Measurements from ENCODE around the gene PAPOLB.

The PAPOLB gene

DNA sequence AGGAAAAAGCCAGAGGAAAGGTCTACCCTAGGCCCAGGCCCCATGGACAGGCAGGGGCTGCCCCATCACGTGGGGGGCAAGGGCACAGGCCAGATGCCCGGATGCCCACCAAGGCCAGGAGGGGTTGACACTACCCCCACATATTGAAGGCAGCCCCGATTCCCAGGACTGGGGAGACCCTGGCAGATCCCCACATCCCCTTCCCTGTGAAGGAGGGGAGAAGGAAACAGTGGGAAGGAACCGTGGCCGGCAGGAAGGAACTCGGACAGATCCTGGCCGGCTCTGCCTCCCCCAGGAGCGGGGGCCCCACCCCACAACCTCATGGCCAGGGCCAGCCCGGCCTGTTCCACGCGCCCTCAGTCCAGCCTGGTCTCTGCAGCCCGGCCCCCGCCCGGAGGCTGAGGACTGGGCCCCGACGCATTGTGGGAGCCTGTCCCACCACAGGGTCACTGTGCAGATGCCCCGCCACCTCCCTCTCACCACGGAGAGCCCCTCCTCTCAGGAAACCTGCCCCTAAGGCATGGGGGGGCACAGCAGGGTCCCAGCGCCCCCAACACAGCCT lies 41.3 kb downstream of the PAPOLB start:
- no peak for DNase-seq

DNA sequence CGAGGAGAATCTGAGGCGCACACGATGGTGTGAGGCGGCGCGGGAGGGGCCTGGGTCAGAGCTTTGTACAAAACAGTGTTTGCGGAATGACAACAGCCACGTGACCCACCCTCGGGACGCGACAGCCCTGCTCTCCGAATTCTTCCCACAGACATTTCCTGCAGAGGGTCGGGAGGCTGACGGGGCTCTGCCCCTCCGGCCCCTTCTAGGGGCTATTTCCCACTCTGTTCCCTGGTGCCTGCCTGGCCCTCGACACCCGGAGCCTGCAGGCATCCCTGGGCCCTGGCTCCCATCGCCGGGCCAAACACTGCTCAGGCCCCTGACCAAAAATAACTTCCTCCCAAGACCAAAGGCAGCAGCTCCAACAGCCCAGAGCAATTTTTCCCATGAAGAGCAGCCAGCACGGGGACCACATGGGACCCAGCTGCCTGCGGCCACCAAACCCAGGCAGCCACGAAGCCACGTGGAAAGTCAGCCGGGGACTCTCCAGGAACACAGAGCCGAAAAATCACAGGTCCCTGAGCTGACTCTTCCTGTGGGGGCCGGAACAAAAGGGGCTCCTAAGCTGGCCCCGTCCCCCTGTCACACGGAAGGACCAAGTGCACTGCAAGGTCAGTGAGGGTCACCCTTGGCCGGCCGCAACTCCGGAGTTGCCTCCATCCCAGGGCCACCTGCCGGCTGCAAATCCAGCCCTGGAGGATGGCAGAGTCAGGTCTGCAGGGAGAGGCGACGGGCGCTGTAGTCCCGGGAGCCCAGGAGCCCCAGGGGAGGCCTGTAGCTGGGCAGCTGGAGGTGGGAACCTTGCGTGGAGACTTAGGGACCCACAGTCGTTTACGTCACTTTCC lies 42.0 kb downstream of the PAPOLB start:
- DNase-seq: no peak

DNA sequence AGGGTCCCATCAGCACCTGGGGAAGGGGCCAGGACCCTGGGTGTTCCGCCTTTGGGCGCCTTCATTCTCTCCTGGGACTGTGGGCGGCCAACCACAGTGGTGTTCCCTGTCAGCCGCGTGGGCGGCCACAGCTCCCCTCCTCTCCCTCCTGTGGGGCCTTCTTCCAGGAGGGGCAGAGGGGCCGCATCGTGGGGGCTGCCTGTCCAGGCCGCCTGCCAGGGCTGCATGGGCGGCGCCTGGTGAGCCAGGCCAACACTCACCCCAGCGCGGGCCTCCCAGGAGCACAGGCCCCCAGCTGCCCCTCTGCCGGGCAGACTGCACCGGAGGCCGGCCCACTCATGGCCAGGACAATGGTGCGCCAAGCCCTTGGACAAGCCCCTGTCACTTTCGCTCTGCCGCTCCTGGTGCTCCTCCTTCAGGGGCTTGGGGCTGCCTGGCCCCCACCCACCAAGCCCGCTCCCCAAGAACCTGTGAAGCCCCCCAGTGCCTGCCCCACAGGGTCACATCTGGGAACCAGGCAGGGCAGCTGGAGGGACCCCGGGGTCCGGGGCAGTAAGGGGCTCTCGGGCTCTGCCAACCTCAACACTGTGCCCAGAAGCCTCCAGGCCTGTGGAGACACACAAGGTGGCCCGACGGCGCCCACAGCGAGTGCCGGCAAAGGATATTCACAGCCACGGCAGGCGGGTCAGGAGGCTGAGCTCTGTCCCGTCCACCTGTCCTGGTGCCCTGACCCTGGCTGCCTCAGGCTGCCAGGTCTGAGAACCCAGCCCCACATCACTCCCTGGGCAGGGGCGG lies 43.6 kb downstream of the PAPOLB start:
- DNase-seq: no peak

- no peak for DNase-seq
Observed at GRCh38 chr7:4817178-4817901, 44.5 kb downstream of the PAPOLB start.

DNA sequence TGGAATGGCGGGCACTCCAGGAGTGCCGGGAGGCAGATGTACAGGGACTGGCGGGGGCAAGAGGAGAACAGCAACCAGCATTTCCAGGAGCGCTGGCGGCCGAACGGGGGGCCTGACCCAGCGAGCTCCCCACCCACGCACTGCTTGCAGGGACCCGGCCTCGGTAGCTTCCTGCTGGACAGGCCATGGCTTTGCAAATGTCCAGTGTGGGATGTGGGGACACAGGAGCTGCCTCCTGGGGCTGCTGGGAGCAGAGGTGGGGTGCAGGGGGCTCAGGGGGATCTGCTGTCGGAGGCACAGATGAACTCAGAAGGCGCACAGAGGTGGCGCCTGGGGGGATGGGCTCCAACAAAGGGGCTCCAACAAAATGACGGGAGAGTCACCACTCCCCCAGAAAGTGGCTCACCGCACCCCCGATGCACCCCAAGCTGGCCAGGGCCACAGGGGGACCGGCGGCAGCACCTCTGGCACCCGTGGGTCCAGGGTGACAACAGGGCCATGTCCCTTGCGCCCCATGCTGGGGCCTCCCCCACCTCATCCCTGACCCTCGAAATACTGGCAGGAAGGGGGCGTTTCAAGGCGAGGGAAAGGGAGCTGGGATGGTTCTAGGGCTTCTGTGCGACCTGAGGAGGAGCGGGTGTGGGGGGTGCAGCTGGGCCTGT lies 45.3 kb downstream of the PAPOLB start:
- DNase-seq: no peak

DNA sequence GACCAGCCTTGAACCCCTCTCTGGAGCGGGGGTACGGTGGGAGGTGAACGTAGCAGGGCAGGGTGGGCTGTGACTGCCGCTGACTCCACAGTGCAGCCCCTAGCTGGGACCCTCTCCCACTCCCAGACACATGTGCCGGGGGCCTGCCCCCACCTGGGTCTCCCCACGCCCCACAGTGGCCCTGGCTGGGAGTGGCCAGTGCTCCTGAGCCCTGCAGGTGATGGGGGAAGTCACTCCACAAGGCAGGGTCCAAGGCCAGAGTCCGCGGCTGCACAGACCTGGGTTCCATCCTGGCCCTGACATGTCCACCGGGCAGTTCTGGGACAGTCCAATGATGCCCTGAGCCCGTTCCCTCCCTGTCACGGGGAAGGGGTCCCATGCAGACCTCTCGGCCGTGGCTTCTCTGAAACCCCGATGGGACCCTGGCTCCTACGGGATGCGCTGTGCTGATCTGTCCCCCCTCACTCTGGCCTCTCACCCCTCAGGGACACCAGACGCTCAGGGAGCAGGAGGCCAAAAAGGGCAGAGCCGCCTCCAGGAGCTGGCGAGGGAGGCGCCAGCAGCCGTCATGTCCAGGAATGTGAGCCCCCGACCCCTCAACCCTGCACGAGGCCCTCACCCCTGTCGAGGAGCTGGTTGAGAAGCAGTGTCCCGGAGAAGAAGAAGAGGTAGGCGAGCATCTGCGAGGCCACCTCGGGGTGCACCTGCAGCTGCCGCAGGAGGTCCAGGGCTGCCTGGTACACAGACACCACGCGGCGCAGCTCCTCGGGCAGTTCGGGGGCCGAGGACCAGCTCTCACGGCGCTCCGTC lies 46.0 kb downstream of the PAPOLB start:
- no peak for DNase-seq

DNA sequence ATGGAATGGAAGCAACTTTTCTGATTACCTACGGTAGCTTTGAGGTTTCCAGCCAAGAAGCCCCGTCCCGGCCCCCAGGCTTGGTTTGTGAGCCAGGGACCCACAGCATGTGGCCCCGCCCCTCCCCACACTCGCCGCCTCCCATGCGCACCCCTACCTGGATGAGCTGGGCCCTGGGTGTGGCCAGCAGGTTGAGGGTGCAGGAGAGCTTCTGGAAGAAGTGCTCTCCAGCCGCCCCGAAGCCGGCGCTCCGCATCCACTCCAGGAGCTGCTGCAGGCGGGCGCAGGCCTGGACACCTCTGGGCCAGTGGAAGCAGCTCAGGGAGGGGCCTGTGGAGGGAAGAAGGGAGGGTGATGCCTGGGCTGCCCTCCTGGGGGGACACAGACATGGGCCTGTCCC lies 46.7 kb downstream of the PAPOLB start:
- no peak for DNase-seq

- DNase-seq: no peak
Observed at GRCh38 chr7:4814433-4814832, 47.4 kb downstream of the PAPOLB start.

DNA sequence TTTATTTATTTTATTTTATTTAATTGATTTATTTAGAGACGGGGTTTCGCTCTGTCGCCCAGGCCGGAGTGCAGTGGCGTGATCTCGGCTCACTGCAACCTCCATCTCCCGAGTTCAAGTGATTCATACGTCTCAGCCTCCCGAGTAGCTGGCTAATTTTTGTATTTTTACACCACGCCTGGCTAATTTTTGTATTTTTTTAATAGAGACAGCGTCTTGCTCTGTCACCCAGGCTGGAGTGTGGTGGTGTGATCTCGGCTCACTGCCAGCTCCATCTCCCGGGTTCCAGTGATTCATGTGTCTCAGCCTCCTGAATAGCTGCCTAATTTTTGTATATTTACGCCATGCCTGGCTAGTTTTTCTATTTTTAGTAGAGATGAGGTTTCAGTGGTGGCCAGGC lies 52.2 kb downstream of the PAPOLB start:
- DNase-seq: no peak

DNA sequence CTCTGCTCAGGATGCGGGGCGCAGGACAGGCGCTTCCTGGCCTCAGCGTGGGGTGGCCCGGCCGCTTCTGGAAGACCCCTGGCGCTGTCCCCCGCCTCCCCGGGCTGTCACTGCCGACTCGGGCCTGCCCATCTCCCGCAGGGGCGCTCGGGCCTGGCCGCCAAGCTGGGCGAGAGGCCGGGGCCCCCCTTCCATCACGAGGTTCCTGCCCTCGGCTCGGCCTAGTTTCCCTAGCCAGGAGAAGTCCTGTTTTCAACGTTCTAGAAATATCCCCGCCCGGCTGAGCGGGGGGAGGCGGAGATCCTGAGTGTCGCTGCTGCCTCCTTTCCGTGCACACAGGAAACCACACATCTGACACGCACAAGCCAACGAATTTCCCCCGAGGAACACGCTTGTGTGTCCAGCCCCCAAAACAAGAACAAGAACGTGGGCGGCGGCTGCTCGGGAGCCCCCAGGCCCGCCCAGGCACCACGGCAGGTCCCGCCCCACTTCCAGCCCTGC lies 52.7 kb downstream of the PAPOLB start:
- DNase-seq: peak; percentile 13 to 50

DNA sequence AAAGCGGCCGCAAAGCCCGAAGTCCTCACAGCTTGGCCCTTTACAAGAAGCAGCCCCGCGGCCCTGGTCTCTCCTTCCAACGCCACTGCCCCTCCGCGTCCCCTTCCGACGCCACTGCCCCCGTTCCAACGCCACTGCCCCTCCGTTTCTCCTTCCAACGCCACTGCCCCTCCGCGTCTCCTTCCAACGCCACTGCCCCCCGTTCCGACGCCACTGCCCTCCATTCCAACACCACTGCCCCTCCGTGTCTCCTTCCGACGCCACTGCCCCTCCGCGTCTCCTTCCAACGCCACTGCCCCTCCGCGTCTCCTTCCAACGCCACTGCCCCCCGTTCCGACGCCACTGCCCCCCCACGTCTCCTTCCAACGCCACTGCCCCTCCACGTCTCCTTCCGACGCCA lies 53.3 kb downstream of the PAPOLB start:
- no peak for DNase-seq

- DNase-seq: no peak
Observed at GRCh38 chr7:4808026-4808425, 53.8 kb downstream of the PAPOLB start.
